GM12878 (cell line): ENCODE results near the gene AIP. TPM values are rescaled to one million over a fixed set of nuclear protein-coding genes. Genes with fewer than 3 reads are reported as not detected.

Experiments
- BACH1 ChIP-seq: fragments of 450-650 bp; IDR thresholded peaks from 2 replicates; pipeline ENCODE4 v1.6.1; 2017; ENCODE audit warnings: mild to moderate bottlenecking, borderline replicate concordance
- GATAD2B ChIP-seq: fragments of 450-650 bp; conservative IDR thresholded peaks from 2 replicates; pipeline ENCODE4 v1.6.1; 2017; ENCODE audit warnings: low read depth, mild to moderate bottlenecking, moderate library complexity
- HDGF ChIP-seq: fragments of 450-650 bp; IDR thresholded peaks from 2 replicates; pipeline ENCODE4 v1.6.1; 2016; ENCODE audit warnings: antibody characterized with exemption
- POLR2A ChIP-seq: IDR thresholded peaks from 2 replicates; pipeline ENCODE4 v1.6.1; 2011; ENCODE audit warnings: low read depth, mild to moderate bottlenecking, low read length
- POLR2AphosphoS5 ChIP-seq: IDR thresholded peaks from 2 replicates; pipeline ENCODE4 v1.6.1; 2011; ENCODE audit warnings: mild to moderate bottlenecking, low read length, inconsistent platforms
- ZNF217 ChIP-seq: fragments of 450-650 bp; IDR thresholded peaks from 2 replicates; pipeline ENCODE4 v1.6.1; 2017; ENCODE audit warnings: antibody characterized with exemption, mild to moderate bottlenecking
- polyA plus RNA-seq, 11 experiments: library from polyadenylated mRNA; depleted of rRNA in 4 of 11; unstranded in 6 of 11; stranded (reverse) in 5 of 11; fragments of >200 nt; fragmentation: Nextera tagmentation in 4 of 11; fragmentation: Illumina TruSeq in 1 of 11; extraction: Ambion mirVana in 4 of 11; extraction: Trizol in 1 of 11; gene quantifications; 1 replicate in 1 of 11; 2 replicates in 10 of 11; pipeline versions ENCODE4 v1.2.1 to v1.2.3, GENCODE V29; 2011 to 2016; ENCODE audit warnings: inconsistent platforms in 2 of 11, missing spikeins in 2 of 11, low read depth in 1 of 11
- total RNA-seq, 4 experiments: library from RNA; depleted of rRNA in 3 of 4; stranded (reverse); fragments of >200 nt in 3 of 4; fragmentation: Illumina TruSeq in 1 of 4; extraction: Trizol in 1 of 4; gene quantifications; 2 replicates each; pipeline versions ENCODE4 v1.2.1 to v1.2.3, GENCODE V29; 2013 to 2021
- TF ChIP-seq, protein P1 (sequence below): fragments of 450-650 bp; IDR thresholded peaks from 2 replicates; pipeline ENCODE4 v1.6.1; 2017; ENCODE audit warnings: mild to moderate bottlenecking, moderate library complexity

The AIP gene
- total and polyA plus RNA-seq, 10 of the 15 experiments (the other 5 are each of a cell fraction or from before 2014, with no cell fraction given), result 12.6 to 164 (median 104) TPM

DNA sequence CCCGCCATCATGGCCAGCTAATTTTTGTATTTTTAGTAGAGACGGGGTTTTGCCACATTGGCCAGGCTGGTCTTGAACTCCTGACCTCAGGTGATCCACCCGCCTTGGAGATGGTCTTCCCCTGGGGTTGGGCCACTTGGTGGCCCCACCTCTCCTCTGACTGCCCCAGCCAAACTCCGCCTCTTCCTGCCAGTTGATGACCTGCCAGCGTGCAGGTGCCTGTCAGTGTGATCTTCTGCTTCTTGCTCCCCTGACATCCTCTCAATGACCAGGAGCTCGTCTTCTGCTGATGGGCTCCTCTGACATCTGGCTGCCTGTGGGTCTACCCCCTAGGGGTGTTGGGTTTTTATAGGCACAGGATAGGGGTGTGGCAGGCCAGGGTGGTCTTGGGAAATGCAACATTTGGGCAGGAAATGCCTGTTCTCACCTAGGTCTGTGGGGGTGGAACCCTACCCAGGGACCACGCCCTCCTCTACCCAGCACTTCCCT is 3.1 kb downstream of the AIP start (continued):
- TF ChIP-seq, protein P1, sequence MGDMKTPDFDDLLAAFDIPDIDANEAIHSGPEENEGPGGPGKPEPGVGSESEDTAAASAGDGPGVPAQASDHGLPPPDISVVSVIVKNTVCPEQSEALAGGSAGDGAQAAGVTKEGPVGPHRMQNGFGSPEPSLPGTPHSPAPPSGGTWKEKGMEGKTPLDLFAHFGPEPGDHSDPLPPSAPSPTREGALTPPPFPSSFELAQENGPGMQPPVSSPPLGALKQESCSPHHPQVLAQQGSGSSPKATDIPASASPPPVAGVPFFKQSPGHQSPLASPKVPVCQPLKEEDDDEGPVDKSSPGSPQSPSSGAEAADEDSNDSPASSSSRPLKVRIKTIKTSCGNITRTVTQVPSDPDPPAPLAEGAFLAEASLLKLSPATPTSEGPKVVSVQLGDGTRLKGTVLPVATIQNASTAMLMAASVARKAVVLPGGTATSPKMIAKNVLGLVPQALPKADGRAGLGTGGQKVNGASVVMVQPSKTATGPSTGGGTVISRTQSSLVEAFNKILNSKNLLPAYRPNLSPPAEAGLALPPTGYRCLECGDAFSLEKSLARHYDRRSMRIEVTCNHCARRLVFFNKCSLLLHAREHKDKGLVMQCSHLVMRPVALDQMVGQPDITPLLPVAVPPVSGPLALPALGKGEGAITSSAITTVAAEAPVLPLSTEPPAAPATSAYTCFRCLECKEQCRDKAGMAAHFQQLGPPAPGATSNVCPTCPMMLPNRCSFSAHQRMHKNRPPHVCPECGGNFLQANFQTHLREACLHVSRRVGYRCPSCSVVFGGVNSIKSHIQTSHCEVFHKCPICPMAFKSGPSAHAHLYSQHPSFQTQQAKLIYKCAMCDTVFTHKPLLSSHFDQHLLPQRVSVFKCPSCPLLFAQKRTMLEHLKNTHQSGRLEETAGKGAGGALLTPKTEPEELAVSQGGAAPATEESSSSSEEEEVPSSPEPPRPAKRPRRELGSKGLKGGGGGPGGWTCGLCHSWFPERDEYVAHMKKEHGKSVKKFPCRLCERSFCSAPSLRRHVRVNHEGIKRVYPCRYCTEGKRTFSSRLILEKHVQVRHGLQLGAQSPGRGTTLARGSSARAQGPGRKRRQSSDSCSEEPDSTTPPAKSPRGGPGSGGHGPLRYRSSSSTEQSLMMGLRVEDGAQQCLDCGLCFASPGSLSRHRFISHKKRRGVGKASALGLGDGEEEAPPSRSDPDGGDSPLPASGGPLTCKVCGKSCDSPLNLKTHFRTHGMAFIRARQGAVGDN, result peak; percentile 2; the same call in 1 of the 2 replicates
- TF ChIP-seq POLR2A, result peak; percentile 84
- 0 out of 2 replicates have a peak, but pooled peaks have one; percentile 31 for TF ChIP-seq BACH1
- TF ChIP-seq GATAD2B, result peak; percentile 7; the same call in 1 of the 2 replicates
- TF ChIP-seq HDGF, result peak; percentile 13; the same call in 1 of the 2 replicates
- TF ChIP-seq POLR2AphosphoS5, result peak; percentile 85
- peak; percentile 46; the same call in 1 of the 2 replicates for TF ChIP-seq ZNF217
